GM23338 (cell line): ENCODE data around the gene TRIML1.

Experiments used
- EZH2 ChIP-seq: fragments of 200-600 bp; sonication (generic); IDR thresholded peaks from one replicate; pipeline ENCODE4 v1.8.0; 2017; ENCODE audit warnings: antibody characterized with exemption, mild to moderate bottlenecking, low read depth; ENCODE audit not compliant: unreplicated experiment
- POLR2AphosphoS5 ChIP-seq: IDR thresholded peaks from 2 replicates; pipeline ENCODE4 v1.6.1; 2016; ENCODE audit warnings: antibody characterized with exemption, low read depth
- TF ChIP-seq, protein P1 (sequence below), 2 experiments: fragments of 200-600 bp in 1 of 2; sonication (generic) in 1 of 2; conservative IDR thresholded peaks; 2 replicates each; pipeline versions ENCODE4 v1.5.1 to v1.6.1; 2016 to 2017; ENCODE audit warnings: antibody characterized with exemption in 2 of 2, low read depth in 2 of 2, mild to moderate bottlenecking in 2 of 2, moderate library complexity in 1 of 2
- TF ChIP-seq, protein P2 (sequence below): fragments of 250-450 bp; sonication (Bioruptor Pico); IDR thresholded peaks from 2 replicates; pipeline ENCODE4 v1.5.0; 2020; ENCODE audit warnings: mild to moderate bottlenecking, moderate library complexity

DNA sequence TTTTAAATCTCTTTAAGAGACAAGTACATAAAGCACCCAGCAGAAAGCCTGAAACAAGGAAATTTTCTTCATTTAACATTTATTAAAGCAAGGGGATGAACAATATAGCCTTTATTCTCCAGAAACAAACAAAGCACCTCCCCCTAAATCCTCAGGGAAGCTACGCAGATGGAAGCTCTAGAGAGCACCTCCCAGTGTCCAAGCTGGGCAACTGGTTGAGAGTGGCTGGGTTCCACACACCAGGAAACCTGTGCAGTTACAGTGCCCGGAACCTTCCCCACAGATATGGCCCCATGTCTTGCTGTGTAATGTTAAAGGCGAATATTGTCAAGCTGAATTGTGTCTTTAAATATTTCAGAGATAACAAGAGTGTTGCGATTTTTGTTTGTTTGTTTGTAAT lies 8.9 kb upstream of the TRIML1 start:
- TF ChIP-seq, protein P1, sequence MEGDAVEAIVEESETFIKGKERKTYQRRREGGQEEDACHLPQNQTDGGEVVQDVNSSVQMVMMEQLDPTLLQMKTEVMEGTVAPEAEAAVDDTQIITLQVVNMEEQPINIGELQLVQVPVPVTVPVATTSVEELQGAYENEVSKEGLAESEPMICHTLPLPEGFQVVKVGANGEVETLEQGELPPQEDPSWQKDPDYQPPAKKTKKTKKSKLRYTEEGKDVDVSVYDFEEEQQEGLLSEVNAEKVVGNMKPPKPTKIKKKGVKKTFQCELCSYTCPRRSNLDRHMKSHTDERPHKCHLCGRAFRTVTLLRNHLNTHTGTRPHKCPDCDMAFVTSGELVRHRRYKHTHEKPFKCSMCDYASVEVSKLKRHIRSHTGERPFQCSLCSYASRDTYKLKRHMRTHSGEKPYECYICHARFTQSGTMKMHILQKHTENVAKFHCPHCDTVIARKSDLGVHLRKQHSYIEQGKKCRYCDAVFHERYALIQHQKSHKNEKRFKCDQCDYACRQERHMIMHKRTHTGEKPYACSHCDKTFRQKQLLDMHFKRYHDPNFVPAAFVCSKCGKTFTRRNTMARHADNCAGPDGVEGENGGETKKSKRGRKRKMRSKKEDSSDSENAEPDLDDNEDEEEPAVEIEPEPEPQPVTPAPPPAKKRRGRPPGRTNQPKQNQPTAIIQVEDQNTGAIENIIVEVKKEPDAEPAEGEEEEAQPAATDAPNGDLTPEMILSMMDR (conservative IDR thresholded peaks at IDR 0.05; ENCODE audit: low read depth in 2 of 2): peak; percentile 55 to 74
- TF ChIP-seq POLR2AphosphoS5: no peak
- TF ChIP-seq, protein P2, sequence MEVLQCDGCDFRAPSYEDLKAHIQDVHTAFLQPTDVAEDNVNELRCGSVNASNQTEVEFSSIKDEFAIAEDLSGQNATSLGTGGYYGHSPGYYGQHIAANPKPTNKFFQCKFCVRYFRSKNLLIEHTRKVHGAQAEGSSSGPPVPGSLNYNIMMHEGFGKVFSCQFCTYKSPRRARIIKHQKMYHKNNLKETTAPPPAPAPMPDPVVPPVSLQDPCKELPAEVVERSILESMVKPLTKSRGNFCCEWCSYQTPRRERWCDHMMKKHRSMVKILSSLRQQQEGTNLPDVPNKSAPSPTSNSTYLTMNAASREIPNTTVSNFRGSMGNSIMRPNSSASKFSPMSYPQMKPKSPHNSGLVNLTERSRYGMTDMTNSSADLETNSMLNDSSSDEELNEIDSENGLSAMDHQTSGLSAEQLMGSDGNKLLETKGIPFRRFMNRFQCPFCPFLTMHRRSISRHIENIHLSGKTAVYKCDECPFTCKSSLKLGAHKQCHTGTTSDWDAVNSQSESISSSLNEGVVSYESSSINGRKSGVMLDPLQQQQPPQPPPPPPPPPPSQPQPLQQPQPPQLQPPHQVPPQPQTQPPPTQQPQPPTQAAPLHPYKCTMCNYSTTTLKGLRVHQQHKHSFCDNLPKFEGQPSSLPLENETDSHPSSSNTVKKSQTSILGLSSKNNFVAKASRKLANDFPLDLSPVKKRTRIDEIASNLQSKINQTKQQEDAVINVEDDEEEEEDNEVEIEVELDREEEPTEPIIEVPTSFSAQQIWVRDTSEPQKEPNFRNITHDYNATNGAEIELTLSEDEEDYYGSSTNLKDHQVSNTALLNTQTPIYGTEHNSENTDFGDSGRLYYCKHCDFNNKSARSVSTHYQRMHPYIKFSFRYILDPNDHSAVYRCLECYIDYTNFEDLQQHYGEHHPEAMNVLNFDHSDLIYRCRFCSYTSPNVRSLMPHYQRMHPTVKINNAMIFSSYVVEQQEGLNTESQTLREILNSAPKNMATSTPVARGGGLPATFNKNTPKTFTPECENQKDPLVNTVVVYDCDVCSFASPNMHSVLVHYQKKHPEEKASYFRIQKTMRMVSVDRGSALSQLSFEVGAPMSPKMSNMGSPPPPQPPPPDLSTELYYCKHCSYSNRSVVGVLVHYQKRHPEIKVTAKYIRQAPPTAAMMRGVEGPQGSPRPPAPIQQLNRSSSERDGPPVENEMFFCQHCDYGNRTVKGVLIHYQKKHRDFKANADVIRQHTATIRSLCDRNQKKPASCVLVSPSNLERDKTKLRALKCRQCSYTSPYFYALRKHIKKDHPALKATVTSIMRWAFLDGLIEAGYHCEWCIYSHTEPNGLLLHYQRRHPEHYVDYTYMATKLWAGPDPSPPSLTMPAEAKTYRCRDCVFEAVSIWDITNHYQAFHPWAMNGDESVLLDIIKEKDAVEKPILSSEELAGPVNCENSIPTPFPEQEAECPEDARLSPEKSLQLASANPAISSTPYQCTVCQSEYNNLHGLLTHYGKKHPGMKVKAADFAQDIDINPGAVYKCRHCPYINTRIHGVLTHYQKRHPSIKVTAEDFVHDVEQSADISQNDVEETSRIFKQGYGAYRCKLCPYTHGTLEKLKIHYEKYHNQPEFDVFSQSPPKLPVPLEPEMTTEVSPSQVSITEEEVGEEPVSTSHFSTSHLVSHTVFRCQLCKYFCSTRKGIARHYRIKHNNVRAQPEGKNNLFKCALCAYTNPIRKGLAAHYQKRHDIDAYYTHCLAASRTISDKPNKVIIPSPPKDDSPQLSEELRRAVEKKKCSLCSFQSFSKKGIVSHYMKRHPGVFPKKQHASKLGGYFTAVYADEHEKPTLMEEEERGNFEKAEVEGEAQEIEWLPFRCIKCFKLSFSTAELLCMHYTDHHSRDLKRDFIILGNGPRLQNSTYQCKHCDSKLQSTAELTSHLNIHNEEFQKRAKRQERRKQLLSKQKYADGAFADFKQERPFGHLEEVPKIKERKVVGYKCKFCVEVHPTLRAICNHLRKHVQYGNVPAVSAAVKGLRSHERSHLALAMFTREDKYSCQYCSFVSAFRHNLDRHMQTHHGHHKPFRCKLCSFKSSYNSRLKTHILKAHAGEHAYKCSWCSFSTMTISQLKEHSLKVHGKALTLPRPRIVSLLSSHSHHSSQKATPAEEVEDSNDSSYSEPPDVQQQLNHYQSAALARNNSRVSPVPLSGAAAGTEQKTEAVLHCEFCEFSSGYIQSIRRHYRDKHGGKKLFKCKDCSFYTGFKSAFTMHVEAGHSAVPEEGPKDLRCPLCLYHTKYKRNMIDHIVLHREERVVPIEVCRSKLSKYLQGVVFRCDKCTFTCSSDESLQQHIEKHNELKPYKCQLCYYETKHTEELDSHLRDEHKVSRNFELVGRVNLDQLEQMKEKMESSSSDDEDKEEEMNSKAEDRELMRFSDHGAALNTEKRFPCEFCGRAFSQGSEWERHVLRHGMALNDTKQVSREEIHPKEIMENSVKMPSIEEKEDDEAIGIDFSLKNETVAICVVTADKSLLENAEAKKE (CRISPR knock-in tag): no peak
- TF ChIP-seq EZH2: no peak
